Suprapubic skin (tissue), 4 donors: ENCODE data around the gene CACNA2D4. TPM values are rescaled to one million over a fixed set of nuclear protein-coding genes. Genes with fewer than 3 reads are reported as not detected.

ENCODE experiments used
- DNase-seq, 2 donors: peaks; one replicate each; pipeline ENCODE4 v3.0.0-alpha.2; 2019; ENCODE audit warnings: low spot score in 2 of 2
- H3K27ac ChIP-seq: fragments of 200-600 bp; sonication (generic); one replicate; pipeline ENCODE4 v1.5.1; 2019
- H3K27me3 ChIP-seq: fragments of 200-600 bp; sonication (generic); one replicate; pipeline ENCODE4 v1.5.1; 2019
- H3K36me3 ChIP-seq: fragments of 200-600 bp; sonication (generic); one replicate; pipeline ENCODE4 v1.5.1; 2019
- H3K4me1 ChIP-seq: fragments of 200-600 bp; sonication (generic); one replicate; pipeline ENCODE4 v1.5.1; 2019
- H3K4me3 ChIP-seq: fragments of 200-600 bp; sonication (generic); one replicate; pipeline ENCODE4 v1.5.1; 2019; ENCODE audit warnings: mild to moderate bottlenecking
- H3K9me3 ChIP-seq: fragments of 200-600 bp; sonication (generic); one replicate; pipeline ENCODE4 v1.5.1; 2019
- EP300 ChIP-seq: sonication (generic); formaldehyde crosslinking; IDR thresholded peaks from one replicate; pipeline ENCODE4 v1.6.1; 2017; ENCODE audit warnings: antibody characterized with exemption
- POLR2A ChIP-seq, 2 donors: fragments of 450-650 bp; IDR thresholded peaks; one replicate each; pipeline ENCODE4 v1.6.1; 2017; ENCODE audit warnings: antibody characterized with exemption in 2 of 2, mild to moderate bottlenecking in 2 of 2, moderate library complexity in 2 of 2
- POLR2AphosphoS5 ChIP-seq, 3 donors: sonication (generic); formaldehyde crosslinking; IDR thresholded peaks; one replicate each; pipeline ENCODE4 v1.6.1; 2017; ENCODE audit warnings: antibody characterized with exemption in 3 of 3
- WGBS: methylation state at CpG from one replicate; pipeline ENCODE4 v1.1.5; 2018; 5-methylcytosine and 5-hydroxymethylcytosine counted together
- total RNA-seq, 4 donors: library from RNA; depleted of rRNA; stranded (reverse); fragments of >200 nt; gene quantifications; one replicate each; pipeline ENCODE4 v1.1.0, GENCODE V29; 2016
- TF ChIP-seq, protein P1 (sequence below), 2 donors: fragments of 200-600 bp in 1 of 2; fragments of 450-650 bp in 1 of 2; sonication (generic) in 1 of 2; IDR thresholded peaks; one replicate each; pipeline ENCODE4 v1.5.1; 2016 to 2019; ENCODE audit warnings: antibody characterized with exemption in 2 of 2, mild to moderate bottlenecking in 1 of 2, moderate library complexity in 1 of 2

Gene CACNA2D4
- total RNA-seq, 4 donors from 2014 or later = 0.56 to 1.5 (median 0.97) TPM

- H3K4me3 ChIP-seq = no peak overlapping the region
- H3K27me3 ChIP-seq = peaks cover 50% of the 10 kb centered on the region
- H3K4me1 ChIP-seq = no peaks in the 10 kb centered on the region
- DNase-seq = peak; percentile 37 to 61
- no peaks in the 10 kb centered on the region for H3K9me3 ChIP-seq
- no peak overlapping the region for H3K27ac ChIP-seq
- TF ChIP-seq EP300 = no peak
- TF ChIP-seq, protein P1, sequence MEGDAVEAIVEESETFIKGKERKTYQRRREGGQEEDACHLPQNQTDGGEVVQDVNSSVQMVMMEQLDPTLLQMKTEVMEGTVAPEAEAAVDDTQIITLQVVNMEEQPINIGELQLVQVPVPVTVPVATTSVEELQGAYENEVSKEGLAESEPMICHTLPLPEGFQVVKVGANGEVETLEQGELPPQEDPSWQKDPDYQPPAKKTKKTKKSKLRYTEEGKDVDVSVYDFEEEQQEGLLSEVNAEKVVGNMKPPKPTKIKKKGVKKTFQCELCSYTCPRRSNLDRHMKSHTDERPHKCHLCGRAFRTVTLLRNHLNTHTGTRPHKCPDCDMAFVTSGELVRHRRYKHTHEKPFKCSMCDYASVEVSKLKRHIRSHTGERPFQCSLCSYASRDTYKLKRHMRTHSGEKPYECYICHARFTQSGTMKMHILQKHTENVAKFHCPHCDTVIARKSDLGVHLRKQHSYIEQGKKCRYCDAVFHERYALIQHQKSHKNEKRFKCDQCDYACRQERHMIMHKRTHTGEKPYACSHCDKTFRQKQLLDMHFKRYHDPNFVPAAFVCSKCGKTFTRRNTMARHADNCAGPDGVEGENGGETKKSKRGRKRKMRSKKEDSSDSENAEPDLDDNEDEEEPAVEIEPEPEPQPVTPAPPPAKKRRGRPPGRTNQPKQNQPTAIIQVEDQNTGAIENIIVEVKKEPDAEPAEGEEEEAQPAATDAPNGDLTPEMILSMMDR (IDR thresholded peaks at IDR 0.05) = no peak
- TF ChIP-seq POLR2A (IDR thresholded peaks at IDR 0.05) = no peak
- no peak for TF ChIP-seq POLR2AphosphoS5 (IDR thresholded peaks at IDR 0.05)
- 59% methylated on average over 16 of the region's 16 CpGs for WGBS
- no peaks in the 10 kb centered on the region for H3K36me3 ChIP-seq
These were observed 75.4 kb downstream of the CACNA2D4 start for GRCh38 chr12:1842905-1843640.

- peak; percentile 51 to 74 for DNase-seq
- no peak overlapping the region for H3K4me3 ChIP-seq
- H3K36me3 ChIP-seq = no peaks in the 10 kb centered on the region
- no peaks in the 10 kb centered on the region for H3K4me1 ChIP-seq
- H3K27me3 ChIP-seq = peaks cover 50% of the 10 kb centered on the region
- H3K9me3 ChIP-seq = no peaks in the 10 kb centered on the region
- H3K27ac ChIP-seq = no peak overlapping the region
- TF ChIP-seq POLR2A (IDR thresholded peaks at IDR 0.05) (no peak), POLR2AphosphoS5 (IDR thresholded peaks at IDR 0.05) (no peak), EP300 (no peak)
- TF ChIP-seq, protein P1 (IDR thresholded peaks at IDR 0.05) = no peak
- 62% methylated on average over 16 of the region's 18 CpGs for WGBS
These were observed 76.1 kb downstream of the CACNA2D4 start for GRCh38 chr12:1842183-1842904.

DNA sequence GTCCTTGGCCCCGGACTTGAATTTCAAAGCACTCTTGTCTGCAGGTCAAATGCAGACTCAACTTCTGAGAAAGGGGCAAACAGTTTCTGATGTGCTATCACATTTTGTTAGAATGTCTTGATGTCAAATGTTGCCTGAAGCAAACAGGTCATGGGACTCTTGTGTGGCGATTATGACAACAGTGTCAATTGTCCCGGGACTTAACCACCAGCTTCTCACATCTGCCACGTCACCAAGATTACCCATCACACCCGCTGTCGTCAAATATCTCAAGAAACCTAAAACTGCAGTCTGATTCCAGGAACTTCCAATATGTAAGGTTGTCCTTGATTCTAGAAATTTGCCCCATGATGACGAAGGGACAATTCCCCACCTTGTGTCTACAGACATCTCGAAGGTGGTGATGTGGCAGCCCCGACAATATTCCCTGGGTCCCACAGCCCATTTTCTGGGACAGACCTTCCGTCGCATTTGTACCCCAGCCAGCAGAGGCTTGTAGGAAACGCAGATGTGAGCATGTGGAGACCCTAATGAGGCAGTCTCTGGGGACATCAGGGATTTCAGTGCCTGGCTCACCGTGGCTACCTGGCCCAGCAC is 76.8 kb downstream of the CACNA2D4 start:
- H3K27ac ChIP-seq = no peak overlapping the region
- TF ChIP-seq POLR2AphosphoS5 (IDR thresholded peaks at IDR 0.05) (no peak), EP300 (no peak), POLR2A (IDR thresholded peaks at IDR 0.05) (no peak)
- TF ChIP-seq, protein P1 (IDR thresholded peaks at IDR 0.05) = no peak
- peak in 1 of 2 donors; percentile 16 for DNase-seq
- H3K4me1 ChIP-seq = no peaks in the 10 kb centered on the region
- H3K27me3 ChIP-seq = peaks cover 48% of the 10 kb centered on the region
- H3K9me3 ChIP-seq = no peaks in the 10 kb centered on the region
- no peak overlapping the region for H3K4me3 ChIP-seq
- H3K36me3 ChIP-seq = no peaks in the 10 kb centered on the region
- 82% methylated on average over 13 of the region's 13 CpGs for WGBS

- DNase-seq = peak in 1 of 2 donors; percentile 22
- H3K9me3 ChIP-seq = no peaks in the 10 kb centered on the region
- H3K27me3 ChIP-seq = peaks cover 47% of the 10 kb centered on the region
- no peaks in the 10 kb centered on the region for H3K36me3 ChIP-seq
- no peak overlapping the region for H3K27ac ChIP-seq
- no peak overlapping the region for H3K4me3 ChIP-seq
- TF ChIP-seq POLR2A (IDR thresholded peaks at IDR 0.05) (no peak), POLR2AphosphoS5 (IDR thresholded peaks at IDR 0.05) (no peak), EP300 (no peak)
- TF ChIP-seq, protein P1 (IDR thresholded peaks at IDR 0.05) = no peak
- WGBS = 90% methylated on average over 16 of the region's 16 CpGs
- H3K4me1 ChIP-seq = no peaks in the 10 kb centered on the region
These were observed 77.4 kb downstream of the CACNA2D4 start for GRCh38 chr12:1840981-1841425.
